ENCODE data around the gene OR51B5.
"Not testable (repeated sequence)": the region's sequence is repeated elsewhere in the genome, so short reads cannot be mapped to it uniquely, and the experiment has no call there.

Gene OR51B5

GRCh38 chr11:5324197-5324596, 19.1 kb downstream of the OR51B5 start, which contains the start of gene OR51B2:
Gene OR51B2, minus strand, starts transcription at chr11:5324297. Its CDS starts 0 bp downstream, at chr11:5324297.
- no peak for DNase-seq

GRCh38 chr11:5317292-5317691, 26.0 kb downstream of the OR51B5 start:
- no peak for DNase-seq

- not testable (repeated sequence) for DNase-seq
Observed at GRCh38 chr11:5313326-5314023, 29.8 kb downstream of the OR51B5 start.

- no peak for DNase-seq
Observed at GRCh38 chr11:5310423-5310822, 32.9 kb downstream of the OR51B5 start.

- no peak for DNase-seq
Observed at GRCh38 chr11:5307256-5308019, 35.9 kb downstream of the OR51B5 start.

GRCh38 chr11:5304046-5304445, 39.3 kb downstream of the OR51B5 start:
- no peak for DNase-seq

- no peak for DNase-seq
Observed at GRCh38 chr11:5303626-5304025, 39.7 kb downstream of the OR51B5 start.

GRCh38 chr11:5301846-5302245, 41.5 kb downstream of the OR51B5 start, which contains the start of gene OR51B4:
Gene OR51B4, minus strand, starts transcription at chr11:5301946. Its CDS starts 0 bp downstream, at chr11:5301946.
- no peak for DNase-seq

- DNase-seq, result no peak
Observed at GRCh38 chr11:5300251-5300650, 43.1 kb downstream of the OR51B5 start.

- DNase-seq, result no peak
Observed at GRCh38 chr11:5298451-5298850, 44.9 kb downstream of the OR51B5 start.

GRCh38 chr11:5297721-5298323, 45.5 kb downstream of the OR51B5 start:
- DNase-seq, result no peak

- DNase-seq, result not testable (repeated sequence)
Observed at GRCh38 chr11:5294342-5294995, 48.9 kb downstream of the OR51B5 start.

- no peak for DNase-seq
Observed at GRCh38 chr11:5293028-5293427, 50.3 kb downstream of the OR51B5 start.

All from NCI-H2171 (cell line).